Measurements from ENCODE around the gene MCC.

DNA sequence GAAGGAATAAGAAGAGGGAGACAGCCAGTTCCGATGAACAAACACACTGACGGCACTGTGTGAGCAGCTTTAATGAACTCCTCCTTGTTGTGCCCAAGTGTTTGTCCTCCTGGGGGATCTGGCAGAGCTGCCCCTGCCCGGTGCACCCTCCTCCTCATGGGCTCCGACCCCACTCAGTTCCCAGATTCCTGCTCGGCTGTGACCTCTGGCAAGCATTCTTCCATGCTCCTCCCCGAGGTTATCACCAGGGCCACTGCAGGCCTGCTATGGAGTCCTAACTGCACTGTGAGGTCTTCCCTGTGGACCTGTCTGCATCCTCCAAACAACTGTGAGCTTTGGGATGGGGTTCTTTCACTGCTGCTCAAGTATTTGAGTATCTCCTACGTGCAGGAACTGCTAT lies 369.5 kb downstream of the MCC start:
- TF ChIP-seq GATA3 (IDR thresholded peaks at IDR 0.05; ENCODE audit: low read depth, low read length), result no peak; the same call in 1 of the 2 replicates
- TF ChIP-seq GATA2 (IDR thresholded peaks at IDR 0.05; ENCODE audit: low read depth, low read length), result no peak
